Activated CD8-positive, alpha-beta memory T cell treated with anti-CD3 and anti-CD28 coated beads for 36 hours (primary cell): Measurements from ENCODE around the gene SCO2. TPM values are rescaled to one million over a fixed set of nuclear protein-coding genes. Genes with fewer than 3 reads are reported as not detected.

Experiments
- CTCF ChIA-PET: fragments of 350-600 bp; sonication (Branson Sonifier 250); formaldehyde crosslinking; loops from one replicate; lab custom pipeline; 2021; ENCODE audit warnings: antibody characterized with exemption; lab: Charles Lee
- POLR2A ChIA-PET: fragments of 350-600 bp; sonication (Branson Sonifier 250); formaldehyde crosslinking; loops from one replicate; lab custom pipeline; 2021; ENCODE audit warnings: antibody characterized with exemption; lab: Charles Lee
- total RNA-seq, 2 experiments: library from RNA; stranded (reverse); gene quantifications; one replicate each; pipeline ENCODE4 v1.2.3, GENCODE V29; 2021

Gene SCO2
- total RNA-seq, 2 experiments from 2014 or later, result 0.97 to 4.1 TPM

- ChIA-PET CTCF (interaction anchor here (1.4 to 1.8 kb wide), 2 partner anchors 10 to 15 kb away, joined by 5 to 7 read pairs; no protein-coding TSS in a partner anchor), POLR2A (no interaction called here)
These were observed 42.3 kb downstream of the SCO2 start for GRCh38 chr22:50483106-50483505.

DNA sequence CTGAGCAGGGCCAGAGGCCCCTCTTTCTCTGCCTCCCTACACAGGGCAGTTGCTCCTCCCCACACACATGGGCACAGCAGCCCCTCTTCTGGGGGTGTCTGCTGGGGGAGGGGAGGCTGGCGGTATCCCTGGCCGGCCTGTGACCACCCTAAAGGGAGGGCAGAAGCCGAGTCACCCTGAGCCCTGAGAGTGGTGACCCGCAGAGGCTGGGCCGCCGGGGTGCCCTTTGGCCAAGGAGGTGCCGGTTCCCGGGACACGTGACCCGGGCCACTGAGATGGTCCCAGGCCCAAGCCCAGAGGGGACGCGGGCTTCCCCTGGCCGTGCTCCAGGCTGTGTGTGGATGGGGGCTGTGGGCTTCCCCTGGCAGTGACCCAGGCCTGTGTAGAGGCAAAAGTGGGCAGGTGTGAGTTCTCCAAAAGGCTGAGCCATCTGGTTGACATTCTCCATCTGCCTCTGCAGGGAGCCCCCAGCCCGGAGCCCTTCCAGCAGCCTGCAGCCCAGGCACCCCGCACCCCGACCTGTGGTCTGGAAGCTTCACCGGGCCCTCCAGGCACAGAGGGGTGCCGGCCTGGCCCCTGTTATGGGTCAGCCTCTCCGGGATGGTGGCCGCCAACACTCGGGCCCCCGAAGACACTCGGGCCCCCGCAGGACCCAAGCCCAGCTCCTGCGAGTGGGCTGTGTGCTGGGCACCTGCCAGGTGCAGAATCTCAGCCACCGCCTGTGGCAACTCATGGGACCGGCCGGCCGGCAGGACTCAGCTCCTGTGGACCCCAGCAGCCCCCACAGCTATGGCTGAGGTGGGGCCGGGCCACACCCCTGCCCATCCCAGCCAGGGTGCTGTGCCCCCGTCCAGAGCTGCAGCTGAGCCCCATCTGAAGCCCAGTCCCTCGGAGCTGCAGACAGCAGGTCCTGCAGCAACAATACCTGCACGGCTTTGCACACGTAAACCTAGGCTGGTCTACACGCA lies 43.0 kb downstream of the SCO2 start:
- CTCF ChIA-PET, result interaction anchor here (1.0 to 1.8 kb wide), 3 partner anchors 9 to 16 kb away, joined by 3 to 7 read pairs (median 5); no protein-coding TSS in a partner anchor
- POLR2A ChIA-PET, result no interaction called here

- ChIA-PET POLR2A (interaction anchor here (0.6 to 0.7 kb wide), 2 partner anchors 26 to 31 kb away, joined by 3 read pairs; partner anchors contain the start of genes LMF2 and NCAPH2), CTCF (interaction anchor here (1.0 to 1.8 kb wide), 2 partner anchors 9 to 17 kb away, joined by 3 to 7 read pairs; no protein-coding TSS in a partner anchor)
These were observed 43.8 kb downstream of the SCO2 start, which contains the start of gene ADM2 for GRCh38 chr22:50481440-50482106. ADM2 (plus strand) TSS chr22:50481543; CDS start chr22:50481848, 305 bp downstream.

DNA sequence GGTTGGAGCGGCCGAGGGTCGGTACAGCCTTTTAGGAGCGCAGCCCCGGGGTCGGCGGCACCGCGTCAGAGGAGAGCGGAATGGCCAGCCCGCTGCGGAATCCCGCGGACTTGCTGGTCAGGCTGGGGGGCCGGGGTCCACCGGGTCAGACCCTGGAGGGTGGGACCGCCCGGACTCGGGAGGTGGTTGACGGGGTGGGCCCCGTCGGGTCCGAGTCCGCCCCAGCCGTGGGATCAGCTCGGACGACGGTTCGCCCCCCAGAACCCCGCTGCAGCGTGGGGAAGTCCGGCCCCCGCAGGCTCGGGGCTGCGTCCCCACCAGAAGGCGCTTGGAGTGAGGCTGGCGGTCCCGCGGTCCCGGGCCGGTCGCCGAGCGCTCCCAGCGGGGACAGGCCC lies 44.4 kb downstream of the SCO2 start:
- ChIA-PET POLR2A (interaction anchor here (0.6 to 0.9 kb wide), 3 partner anchors 27 to 36 kb away, joined by 3 read pairs; partner anchors contain the start of genes LMF2 and NCAPH2), CTCF (interaction anchor here (1.0 kb wide), 1 partner anchor 17 kb away, joined by 3 read pairs; no protein-coding TSS in a partner anchor)

- ChIA-PET CTCF (interaction anchor here (0.6 kb wide), 1 partner anchor 13 kb away, joined by 4 read pairs; no protein-coding TSS in a partner anchor), POLR2A (interaction anchor here (1.0 kb wide), 1 partner anchor 10 kb away, joined by 3 read pairs; no protein-coding TSS in a partner anchor)
These were observed 45.7 kb downstream of the SCO2 start for GRCh38 chr22:50479721-50480120.

DNA sequence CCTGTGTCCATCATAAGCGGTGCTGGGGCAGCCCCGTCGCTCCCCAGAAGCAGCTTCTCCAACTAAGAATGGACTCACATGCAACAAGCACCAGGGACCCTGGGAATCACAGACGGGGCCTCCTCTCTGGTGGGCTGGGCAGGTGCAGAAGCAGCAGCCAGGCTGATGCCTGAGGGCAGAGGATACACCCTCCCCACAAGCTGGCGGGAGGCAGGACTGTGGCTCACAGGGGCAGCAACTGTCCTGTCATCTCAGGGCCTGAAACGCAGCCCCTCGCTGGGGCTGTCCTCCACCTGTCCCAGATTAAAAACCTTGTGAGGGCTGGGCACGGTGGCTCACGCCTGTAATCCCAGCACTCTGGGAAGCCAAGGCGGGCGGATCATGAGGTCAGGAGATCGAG lies 47.5 kb downstream of the SCO2 start:
- POLR2A ChIA-PET, result no interaction called here
- CTCF ChIA-PET, result no interaction called here

DNA sequence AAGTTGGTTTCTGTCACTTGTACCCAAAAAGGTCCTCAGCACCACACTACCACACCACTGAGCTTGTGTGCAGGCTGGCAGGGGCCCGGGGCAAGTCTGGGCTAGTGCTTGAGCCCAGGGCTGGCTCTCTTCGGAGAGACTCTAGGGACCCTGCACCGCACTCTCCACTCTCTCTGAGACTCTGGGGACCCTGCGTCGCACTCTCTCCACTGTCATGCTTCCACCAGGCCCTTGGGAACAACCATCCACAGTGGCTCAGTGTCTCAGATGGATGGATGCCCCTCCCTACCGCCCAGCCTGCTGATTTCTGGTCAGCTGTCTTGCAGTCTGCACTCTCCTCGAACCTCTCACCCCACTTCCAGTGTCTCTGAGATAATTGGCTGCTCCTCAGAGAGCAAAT lies 48.5 kb downstream of the SCO2 start:
- POLR2A ChIA-PET, result no interaction called here
- CTCF ChIA-PET, result no interaction called here

- ChIA-PET CTCF (no interaction called here), POLR2A (no interaction called here)
These were observed 49.8 kb downstream of the SCO2 start for GRCh38 chr22:50475652-50476002.

DNA sequence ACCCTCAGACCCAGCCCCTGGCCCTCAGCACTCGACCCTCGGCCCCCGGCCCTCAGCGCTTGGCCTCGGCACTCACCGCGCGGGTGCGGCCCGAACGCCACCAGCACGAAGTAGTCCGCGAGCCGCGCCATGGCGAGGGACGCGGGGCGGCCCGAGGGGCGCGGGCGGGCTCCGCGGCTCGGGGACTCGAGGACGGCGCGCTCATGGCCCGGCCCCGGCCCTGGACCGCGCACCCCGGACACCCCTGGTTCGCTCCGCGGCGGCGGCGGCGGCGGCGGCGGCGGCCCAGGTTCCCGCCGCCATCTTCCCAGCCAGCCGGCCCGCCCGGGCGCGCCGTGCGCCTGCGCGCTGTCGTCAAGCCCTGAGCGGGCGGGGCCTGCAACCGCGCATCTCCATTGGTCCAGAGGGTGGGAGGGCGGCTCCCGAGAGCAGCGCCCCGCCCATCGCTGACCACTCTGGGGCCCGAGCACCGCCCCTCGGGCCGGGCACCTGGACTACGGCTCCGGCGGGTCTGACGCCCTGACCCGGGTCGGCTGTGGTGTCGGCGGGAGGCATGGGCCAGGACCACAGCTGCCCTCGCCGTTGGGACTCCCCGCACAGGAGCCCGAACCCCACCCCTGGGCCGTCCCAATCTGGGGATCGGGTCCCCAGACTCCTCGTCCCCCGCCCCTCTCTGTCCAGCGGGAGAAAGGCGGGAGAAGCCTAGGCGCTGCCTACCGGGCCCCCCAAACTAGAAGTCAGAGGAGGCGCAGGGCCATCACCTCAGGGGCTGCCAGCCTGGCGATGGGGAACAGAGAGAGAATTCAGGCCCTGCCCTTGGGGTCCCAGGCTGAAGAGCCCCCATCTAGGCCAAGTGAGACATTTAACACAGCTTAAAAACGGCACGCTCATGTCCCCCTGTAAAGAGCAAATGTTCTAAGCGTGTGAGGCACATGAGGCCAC lies 50.4 kb downstream of the SCO2 start, which contains the start of gene SBF1:
SBF1 (minus strand) TSS at position 326 of the 942 bp plus-strand sequence; CDS start at position 131, 195 bp downstream.
- POLR2A ChIA-PET, result interaction anchor here (0.5 kb wide), 1 partner anchor 96 kb away, joined by 4 read pairs; no protein-coding TSS in a partner anchor
- CTCF ChIA-PET, result no interaction called here

- CTCF ChIA-PET, result interaction anchor here (0.7 to 2.7 kb wide), 8 partner anchors 15 to 198 kb away, joined by 3 to 12 read pairs (median 4); no protein-coding TSS in a partner anchor
- POLR2A ChIA-PET, result interaction anchor here (0.5 to 1.1 kb wide), 3 partner anchors 34 to 95 kb away, joined by 3 to 5 read pairs (median 4); partner anchors contain the start of genes LMF2, NCAPH2 and SCO2
These were observed 51.3 kb downstream of the SCO2 start for GRCh38 chr22:50473855-50474671.

Other genes starting within 250 kb of the SCO2 start
- 10 to 100 TPM; 10.9 to 12.0 TPM for gene PLXNB2, start 218.0 kb downstream of the SCO2 start, total RNA-seq
- gene DENND6B, start 198.6 kb downstream of the SCO2 start, total RNA-seq, result 1 to 10 TPM; 4.3 to 4.4 TPM
- gene PPP6R2, start 182.3 kb downstream of the SCO2 start, total RNA-seq, result 10 to 100 TPM; 48.4 to 51.1 TPM
- 100 to 1,000 TPM; 126 to 130 TPM for gene SBF1, start 50.6 kb downstream of the SCO2 start, total RNA-seq
- gene ADM2, start 44.1 kb downstream of the SCO2 start, total RNA-seq, result 1 to 10 TPM; 5.2 to 7.0 TPM
- under 1 TPM; 0.17 to 0.42 TPM for gene MIOX, start 38.7 kb downstream of the SCO2 start, total RNA-seq
- gene LMF2, start 17.9 kb downstream of the SCO2 start, total RNA-seq, result 10 to 100 TPM; 78.2 to 78.4 TPM
- gene NCAPH2, start 17.4 kb downstream of the SCO2 start, total RNA-seq, result 100 to 1,000 TPM; 152 to 153 TPM
- gene TYMP, start 4.4 kb upstream of the SCO2 start, total RNA-seq, result 10 to 100 TPM; 89.6 to 89.7 TPM
- gene KLHDC7B, start 20.3 kb upstream of the SCO2 start, total RNA-seq, result 1 to 10 TPM; 5.9 to 6.1 TPM
- not detected for gene SYCE3, start 37.3 kb upstream of the SCO2 start, total RNA-seq
- gene CPT1B, start 52.8 kb upstream of the SCO2 start, total RNA-seq, result 10 to 100 TPM; 40.7 to 44.0 TPM
- 10 to 100 TPM; 63.3 to 65.8 TPM for gene CHKB, start 57.3 kb upstream of the SCO2 start, total RNA-seq
- gene MAPK8IP2, start 75.2 kb upstream of the SCO2 start, total RNA-seq, result under 1 TPM; 0.08 to 0.11 TPM
- 10 to 100 TPM; 19.5 to 20.0 TPM for gene ARSA, start 102.6 kb upstream of the SCO2 start, total RNA-seq
- gene SHANK3, start 147.2 kb upstream of the SCO2 start, total RNA-seq, result under 1 TPM; 0.04 to 0.06 TPM
- gene ACR, start 212.6 kb upstream of the SCO2 start, total RNA-seq, result not detected